Vagina (tissue), 2 donors: ENCODE measurements around the gene MTFMT. TPM values are rescaled to one million over a fixed set of nuclear protein-coding genes. Genes with fewer than 3 reads are reported as not detected.
A peak's percentile ranks its signal among the peaks of the same experiment; 100 is the strongest.

Experiments used
- DNase-seq, 2 donors: peaks; one replicate each; pipeline ENCODE4 v3.0.0-alpha.2; 2017; ENCODE audit errors: extremely low spot score in 2 of 2
- H3K27ac ChIP-seq: fragments of 200-600 bp; sonication (generic); one replicate; pipeline ENCODE4 v1.5.1; 2019
- H3K27me3 ChIP-seq: fragments of 200-600 bp; sonication (generic); one replicate; pipeline ENCODE4 v1.5.1; 2019
- H3K36me3 ChIP-seq, 2 donors: fragments of 200-600 bp; sonication (generic); one replicate each; pipeline ENCODE4 v1.5.1; 2017 to 2019
- H3K4me1 ChIP-seq: fragments of 200-600 bp; sonication (generic); one replicate; pipeline ENCODE4 v1.5.1; 2019
- H3K4me3 ChIP-seq, 2 donors: fragments of 200-600 bp; sonication (generic); 1 replicate in 1 of 2; 2 replicates in 1 of 2; pipeline ENCODE4 v1.5.1; 2016 to 2019
- H3K9me3 ChIP-seq: fragments of 200-600 bp; sonication (generic); one replicate; pipeline ENCODE4 v1.5.1; 2019
- CTCF ChIP-seq, 3 experiments: fragments of 450-650 bp in 2 of 3; fragments of 200-600 bp in 1 of 3; sonication (generic) in 1 of 3; IDR thresholded peaks; one replicate each; pipeline ENCODE4 v1.5.1; 2017 to 2019; ENCODE audit warnings: antibody characterized with exemption in 3 of 3, mild to moderate bottlenecking in 2 of 3, moderate library complexity in 2 of 3
- POLR2A ChIP-seq, 2 donors: fragments of 450-650 bp; IDR thresholded peaks; one replicate each; pipeline ENCODE4 v1.6.1; 2017; ENCODE audit warnings: antibody characterized with exemption in 2 of 2, mild to moderate bottlenecking in 2 of 2, moderate library complexity in 2 of 2
- POLR2AphosphoS5 ChIP-seq, 2 donors: sonication (generic); formaldehyde crosslinking; IDR thresholded peaks; one replicate each; pipeline ENCODE4 v1.9.0; 2017; ENCODE audit warnings: antibody characterized with exemption in 2 of 2, mild to moderate bottlenecking in 2 of 2, low read depth in 1 of 2; ENCODE audit not compliant: insufficient read depth in 1 of 2
- intact Hi-C: fragments of 100-400 bp; cut with DNase I; formaldehyde crosslinking; loops from one replicate; pipeline ENCODE4 v1.15.1; 2023
- total RNA-seq: library from RNA; depleted of rRNA; stranded (reverse); fragments of >200 nt; gene quantifications from one replicate; pipeline ENCODE4 v1.2.3, GENCODE V29; 2016

MTFMT gene
- total RNA-seq, 1 donor from 2014 or later = 18.7 TPM

- DNase-seq = no peak
Measured at GRCh38 chr15:64991536-64992135, 37.8 kb downstream of the MTFMT start.

GRCh38 chr15:64990168-64990470 is 39.3 kb downstream of the MTFMT start:
- H3K27me3 ChIP-seq = no peaks in the 10 kb centered on the region
- no peaks in the 10 kb centered on the region for H3K9me3 ChIP-seq
- peak overlapping the region; percentile 86 for H3K27ac ChIP-seq
- H3K36me3 ChIP-seq = no peaks in the 10 kb centered on the region
- TF ChIP-seq POLR2AphosphoS5 (IDR thresholded peaks at IDR 0.05; ENCODE audit: insufficient read depth in 1 of 2, low read depth in 1 of 2) (no peak), POLR2A (IDR thresholded peaks at IDR 0.05) (no peak), CTCF (IDR thresholded peaks at IDR 0.05) (no peak)
- H3K4me1 ChIP-seq = peaks cover 45% of the 10 kb centered on the region
- DNase-seq = no peak
- H3K4me3 ChIP-seq = peak overlapping the region; percentile 70 to 99
- intact Hi-C loops = no loop called here

More at GRCh38 chr15:64991536-64992135, 37.8 kb downstream of the MTFMT start:
- peaks cover 30% of the 10 kb centered on the region for H3K4me1 ChIP-seq
- TF ChIP-seq CTCF (IDR thresholded peaks at IDR 0.05) = no peak
- no peak for TF ChIP-seq POLR2A (IDR thresholded peaks at IDR 0.05)
- no peak for TF ChIP-seq POLR2AphosphoS5 (IDR thresholded peaks at IDR 0.05; ENCODE audit: insufficient read depth in 1 of 2, low read depth in 1 of 2)
- intact Hi-C loops = no loop called here
- no peak overlapping the region for H3K27ac ChIP-seq
- H3K27me3 ChIP-seq = no peaks in the 10 kb centered on the region
- H3K4me3 ChIP-seq = no peak overlapping the region
- H3K36me3 ChIP-seq = no peaks in the 10 kb centered on the region
- H3K9me3 ChIP-seq = no peaks in the 10 kb centered on the region

- peak in 1 of 2 donors; percentile 91 for DNase-seq
- peak within 1 kb of the TSS; percentile 70 to 99 for H3K4me3 ChIP-seq
- H3K27me3 ChIP-seq = no peaks in the 10 kb centered on the region
- peak within 1 kb of the TSS; percentile 86 for H3K27ac ChIP-seq
- intact Hi-C loops = no loop called here
- TF ChIP-seq POLR2A (IDR thresholded peaks at IDR 0.05) = peak in 1 of 2 donors; percentile 29
- peak in 1 of 2 donors; percentile 75 for TF ChIP-seq POLR2AphosphoS5 (IDR thresholded peaks at IDR 0.05; ENCODE audit: insufficient read depth in 1 of 2, low read depth in 1 of 2)
- TF ChIP-seq CTCF (IDR thresholded peaks at IDR 0.05) = no peak
- H3K4me1 ChIP-seq = peaks cover 50% of the 10 kb centered on the region
- H3K36me3 ChIP-seq = no peaks in the 10 kb centered on the region
- no peaks in the 10 kb centered on the region for H3K9me3 ChIP-seq
Measured at GRCh38 chr15:64989416-64990167, 39.8 kb downstream of the MTFMT start, which contains the start of gene SPG21. Gene SPG21 (minus strand): TSS chr15:64989914. CDS start chr15:64983569, 6,345 bp downstream.

- H3K27ac ChIP-seq = peak overlapping the region; percentile 37
- H3K4me1 ChIP-seq = peaks cover 59% of the 10 kb centered on the region
- intact Hi-C loops = no loop called here
- no peak overlapping the region for H3K4me3 ChIP-seq
- TF ChIP-seq POLR2A (IDR thresholded peaks at IDR 0.05) (no peak), POLR2AphosphoS5 (IDR thresholded peaks at IDR 0.05; ENCODE audit: insufficient read depth in 1 of 2, low read depth in 1 of 2) (no peak), CTCF (IDR thresholded peaks at IDR 0.05) (no peak)
- DNase-seq = no peak
- H3K9me3 ChIP-seq = no peaks in the 10 kb centered on the region
- no peaks in the 10 kb centered on the region for H3K36me3 ChIP-seq
- H3K27me3 ChIP-seq = no peaks in the 10 kb centered on the region
Measured at GRCh38 chr15:64987136-64987535, 42.3 kb downstream of the MTFMT start.
